Activated CD4-positive, alpha-beta T cell treated with anti-CD3 and anti-CD28 coated beads for 4 hours (primary cell): ENCODE measurements around the gene ACBD6.

ENCODE experiments used
- DNase-seq, 2 donors: peaks; one replicate each; pipeline ENCODE4 v3.0.0-alpha.2; 2020

Gene ACBD6

DNA sequence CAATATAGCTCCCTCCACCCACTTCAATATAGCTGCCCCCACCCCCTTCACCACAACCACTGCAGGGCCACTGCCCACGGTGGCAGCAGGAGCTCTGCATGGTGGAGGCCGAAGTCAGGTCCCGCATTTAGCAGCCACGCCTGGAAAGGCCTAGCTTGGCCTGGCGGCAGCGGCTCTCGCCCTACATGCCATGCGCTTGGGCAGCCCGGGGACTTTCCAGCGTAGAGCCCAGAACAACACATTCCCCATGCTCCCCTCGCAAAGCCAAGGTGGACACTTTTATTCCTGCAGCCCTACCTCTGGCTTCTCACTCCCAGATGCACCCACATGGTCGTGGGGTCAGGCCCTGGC lies 235.2 kb downstream of the ACBD6 start:
- no peak for DNase-seq

- DNase-seq = no peak
Observed at GRCh38 chr1:180266275-180267210, 235.8 kb downstream of the ACBD6 start.

DNA sequence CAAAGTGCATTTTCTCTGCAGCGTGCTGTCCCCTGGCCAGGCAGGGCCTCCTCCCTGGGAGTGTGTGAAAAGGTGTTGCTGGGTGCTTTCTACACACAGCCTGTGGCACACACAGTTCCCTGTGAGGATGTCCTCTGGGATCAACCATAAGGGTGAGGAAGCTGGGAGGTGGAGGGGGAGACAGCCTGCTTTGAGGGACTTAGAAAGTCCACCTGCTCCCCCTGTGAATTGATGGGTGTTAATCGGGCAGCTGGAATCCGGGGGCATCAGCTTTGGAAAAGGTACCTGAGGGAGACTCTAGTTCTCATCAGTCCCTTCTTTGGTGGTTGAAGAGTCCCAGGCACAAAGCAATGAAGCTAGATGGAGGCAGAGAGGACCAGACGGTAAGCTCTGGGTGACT lies 236.5 kb downstream of the ACBD6 start:
- DNase-seq = no peak

DNA sequence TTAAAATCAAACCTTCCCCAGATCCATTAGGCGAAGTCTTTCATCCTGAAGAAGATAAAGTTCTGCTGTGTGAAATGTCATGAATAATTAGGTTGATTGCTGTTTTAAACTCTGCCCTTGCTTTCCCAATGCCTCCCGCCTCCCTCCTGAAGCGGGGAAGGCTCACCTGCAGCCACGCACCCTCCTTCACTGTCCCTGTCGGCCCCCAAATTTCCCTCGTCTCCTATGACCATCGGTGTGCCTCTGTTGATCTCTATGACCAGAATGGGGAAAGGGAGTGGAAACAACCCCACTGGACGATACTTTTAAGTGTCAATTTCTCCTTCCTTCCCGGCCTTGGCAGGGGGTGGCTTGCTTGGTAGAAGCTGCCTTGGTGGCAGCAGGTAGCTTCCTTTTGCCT lies 237.2 kb downstream of the ACBD6 start:
- DNase-seq = no peak

GRCh38 chr1:180264595-180264994 lies 237.8 kb downstream of the ACBD6 start:
- no peak for DNase-seq

DNA sequence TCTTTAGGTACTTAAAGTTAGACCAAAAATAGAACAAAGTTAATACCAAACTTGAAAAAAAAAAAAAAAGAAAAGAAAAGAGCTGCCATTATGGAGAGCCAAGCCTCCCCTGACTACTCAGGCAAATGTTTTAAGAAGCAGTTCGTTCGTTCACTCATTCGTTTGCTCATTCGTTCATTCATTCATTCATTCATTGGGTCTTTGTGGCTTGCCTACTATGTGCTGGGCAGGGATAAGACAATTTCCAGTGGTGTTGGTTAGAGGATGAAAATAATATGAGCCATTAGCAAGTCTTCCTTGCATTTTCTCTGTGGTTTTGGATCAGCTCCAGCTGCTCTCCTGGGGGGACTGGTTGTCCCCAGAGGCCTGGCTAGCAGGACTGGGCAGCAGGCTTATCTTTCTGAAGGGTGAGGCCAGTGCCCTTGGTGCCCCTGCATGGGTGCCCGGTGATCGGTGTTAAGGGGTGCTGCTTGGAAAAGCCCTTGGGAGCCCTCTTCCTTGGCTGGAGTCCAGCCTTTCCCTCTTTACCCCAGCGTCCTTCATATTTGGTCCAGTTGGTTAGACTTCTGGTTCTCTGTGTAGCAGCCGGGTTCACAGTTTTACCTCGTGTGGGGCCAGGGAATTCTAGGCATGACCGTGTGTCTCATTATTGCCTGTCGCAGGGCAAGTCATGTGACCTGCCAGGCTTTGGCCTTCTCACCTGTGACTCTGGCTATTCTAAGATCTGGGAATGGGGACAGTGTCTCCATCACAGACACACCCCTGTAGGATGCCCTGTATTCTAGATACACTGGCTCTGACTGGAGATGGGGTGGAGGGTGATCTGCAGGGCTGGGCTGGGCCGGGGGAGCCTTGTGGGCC lies 239.5 kb downstream of the ACBD6 start:
- DNase-seq = no peak

- no peak for DNase-seq
Observed at GRCh38 chr1:180261524-180262155, 240.7 kb downstream of the ACBD6 start.

DNA sequence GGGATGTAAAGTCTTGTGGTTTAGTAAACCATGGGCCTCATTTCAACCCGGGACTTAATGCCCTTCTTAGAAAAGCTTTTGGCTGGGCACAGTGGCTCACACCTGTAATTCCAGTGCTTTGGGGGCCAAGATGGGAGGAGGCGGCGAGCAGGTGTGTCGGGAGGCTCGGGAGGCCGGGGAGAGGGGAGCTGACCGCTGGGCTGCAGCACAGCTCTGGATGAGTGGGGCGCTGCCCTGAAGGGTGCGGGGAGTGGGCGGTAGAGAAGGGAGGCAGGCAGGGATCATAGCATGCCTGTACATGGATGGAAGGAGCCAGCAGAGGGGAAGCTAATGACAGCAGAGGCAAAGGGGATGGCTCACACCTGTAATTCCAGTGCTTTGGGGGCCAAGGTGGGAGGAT lies 241.3 kb downstream of the ACBD6 start:
- DNase-seq = no peak

GRCh38 chr1:180260541-180260940 lies 241.8 kb downstream of the ACBD6 start:
- DNase-seq = no peak

DNA sequence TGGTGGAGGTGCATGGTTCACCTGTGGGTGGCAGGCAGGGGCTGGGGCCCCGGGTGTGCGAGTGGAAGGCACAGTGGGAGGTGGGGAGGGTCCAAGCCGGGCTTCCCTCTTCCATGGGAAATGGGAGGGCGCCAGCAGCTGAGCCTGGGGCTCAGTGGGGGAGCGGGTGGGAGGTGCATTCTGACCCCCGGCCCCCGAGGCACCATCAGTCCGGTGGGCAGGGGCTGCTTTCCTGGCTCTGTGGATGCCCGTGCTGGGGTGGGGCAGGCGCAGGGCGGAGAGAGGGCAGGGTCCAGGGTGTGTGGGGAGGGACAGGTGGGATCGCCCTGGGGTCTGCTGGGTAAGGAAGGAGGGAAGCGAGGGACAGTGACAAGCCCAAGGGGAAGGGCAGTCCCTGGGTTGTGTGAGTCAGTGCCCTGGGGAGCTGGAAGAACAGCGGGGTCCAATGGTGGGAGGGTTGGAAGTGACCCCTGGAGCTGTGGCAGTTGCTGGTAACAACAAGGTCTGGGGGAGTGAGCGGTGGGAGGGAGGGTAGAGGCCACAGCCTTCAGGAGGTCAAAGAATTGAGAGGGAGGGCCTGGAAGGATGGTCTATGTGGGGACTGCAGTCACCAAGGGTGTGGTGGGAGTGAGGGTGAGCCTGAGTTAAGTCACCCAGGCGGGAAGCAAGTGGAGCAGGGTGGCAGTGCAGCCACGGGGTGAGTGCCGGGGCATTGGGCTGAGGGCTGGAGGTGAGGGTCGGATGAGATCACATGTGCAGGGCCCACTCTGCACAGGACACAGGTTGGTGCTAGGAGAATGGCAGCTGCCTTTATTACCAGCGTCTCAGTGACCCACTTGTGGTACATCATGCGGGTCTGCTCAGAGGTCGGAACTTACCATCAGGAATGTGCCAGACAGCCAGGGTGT lies 242.7 kb downstream of the ACBD6 start:
- DNase-seq = no peak

DNA sequence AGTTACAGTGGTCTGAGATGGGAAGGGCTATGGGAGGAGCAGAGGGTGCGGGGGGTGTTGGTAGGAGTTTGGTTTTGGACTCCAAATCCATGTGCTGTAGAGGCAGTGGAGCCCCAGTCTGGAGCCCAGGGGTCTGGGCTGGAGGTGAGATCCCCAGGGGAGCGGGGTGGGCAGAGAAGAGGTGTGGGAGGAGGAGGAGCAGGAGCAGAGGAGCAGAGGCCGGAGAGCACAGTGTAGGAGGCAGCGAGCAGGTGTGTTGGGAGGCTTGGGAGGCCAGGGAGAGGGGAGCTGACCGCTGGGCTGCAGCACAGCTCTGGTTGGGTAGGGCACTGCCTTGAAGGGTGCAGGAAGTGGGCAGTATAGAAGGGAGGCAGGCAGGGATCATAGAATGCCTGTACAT lies 243.4 kb downstream of the ACBD6 start:
- no peak for DNase-seq

DNA sequence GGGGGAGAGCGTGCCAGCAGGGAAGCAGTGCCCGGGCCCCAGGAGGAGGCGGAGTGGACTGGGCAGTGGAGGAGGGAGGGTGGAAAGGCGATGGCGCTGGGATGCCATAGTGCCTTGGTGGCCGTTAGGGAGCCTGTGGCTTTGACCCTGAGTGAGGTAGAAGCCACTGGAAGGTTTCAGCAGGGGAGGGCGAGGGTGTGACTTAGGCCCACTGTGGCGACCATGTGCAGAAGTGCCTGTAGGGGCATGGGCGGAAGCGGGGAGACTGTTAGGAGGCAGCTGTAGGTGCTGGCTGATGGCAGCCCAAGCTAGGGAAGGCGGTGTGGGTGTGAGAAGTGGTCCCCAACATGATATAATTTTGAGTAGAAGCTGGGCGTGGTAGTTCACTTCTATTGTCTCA lies 244.1 kb downstream of the ACBD6 start:
- no peak for DNase-seq

- DNase-seq = no peak
Observed at GRCh38 chr1:180257486-180257885, 244.9 kb downstream of the ACBD6 start.

GRCh38 chr1:180257028-180257386 lies 245.4 kb downstream of the ACBD6 start:
- no peak for DNase-seq

DNA sequence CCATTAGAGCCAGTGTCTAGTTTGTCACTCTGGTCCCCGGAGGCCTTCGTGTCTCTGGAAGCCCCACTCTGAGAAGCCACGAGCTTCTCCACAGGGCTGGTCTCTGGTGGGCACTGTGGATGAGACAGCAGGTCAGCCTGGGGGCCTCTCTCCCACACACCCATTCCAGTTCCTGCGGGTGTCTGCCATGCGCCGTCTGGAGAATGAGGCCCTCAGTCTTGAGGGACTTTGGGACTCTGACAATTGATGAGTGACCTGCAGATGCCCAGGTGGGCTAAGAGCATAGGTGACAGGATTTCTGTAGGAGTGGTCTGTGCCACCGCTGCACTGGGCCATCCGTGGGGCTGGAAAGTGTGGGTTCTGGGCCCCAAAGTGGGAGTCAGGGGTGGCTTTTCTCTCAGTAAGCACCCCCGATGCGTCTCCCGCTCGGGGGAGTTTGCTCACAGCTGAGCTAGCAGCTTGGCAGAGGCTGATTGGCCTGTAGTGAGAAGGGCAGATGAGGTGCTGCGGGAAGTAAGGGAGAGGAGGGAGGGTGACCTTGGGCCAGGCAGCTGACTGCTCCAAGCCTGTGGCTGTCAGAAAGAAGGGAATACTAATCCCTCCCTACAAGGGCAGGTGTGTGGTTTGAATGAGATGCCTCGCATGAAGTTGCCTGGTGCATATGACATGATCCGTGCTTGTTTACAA lies 245.9 kb downstream of the ACBD6 start:
- no peak for DNase-seq

DNA sequence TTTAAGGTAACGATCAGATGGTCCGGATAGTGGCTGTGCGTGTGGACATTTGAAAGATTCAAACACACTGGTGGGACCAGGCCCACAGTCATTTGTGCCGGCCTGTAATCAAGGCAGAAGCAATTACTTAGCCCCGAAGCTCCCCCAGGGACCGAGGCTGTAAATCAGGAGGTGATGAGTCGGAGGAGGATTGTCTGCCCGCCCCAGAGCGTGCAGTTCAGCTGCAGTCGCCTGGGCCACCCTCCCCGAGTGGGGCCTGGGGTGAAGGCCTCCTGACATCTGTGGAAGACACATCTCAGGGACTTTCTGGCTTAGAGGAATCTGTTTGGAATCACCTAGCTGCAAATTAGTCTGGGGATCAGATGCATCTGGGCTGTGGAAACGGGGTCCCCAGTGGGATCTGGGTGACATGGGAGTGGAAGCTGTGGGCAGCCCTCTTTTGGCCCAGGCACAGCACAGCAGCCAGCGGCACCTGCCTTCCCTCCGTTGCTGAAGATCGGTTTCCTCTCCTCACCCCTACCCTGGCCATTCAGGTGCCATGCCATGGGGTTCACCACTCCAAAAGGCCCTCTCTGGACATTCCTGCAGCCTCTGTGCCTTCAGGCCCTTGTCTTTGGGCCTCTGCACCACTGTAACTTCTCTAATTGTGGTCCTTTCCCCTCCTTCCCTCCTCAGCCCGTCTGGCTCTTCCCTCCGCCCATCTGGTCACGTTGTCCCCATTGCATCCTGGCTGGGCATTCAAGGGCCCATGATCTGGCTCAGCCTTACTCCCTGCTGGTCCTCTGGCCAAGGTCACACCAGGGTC lies 246.6 kb downstream of the ACBD6 start:
- no peak for DNase-seq

DNA sequence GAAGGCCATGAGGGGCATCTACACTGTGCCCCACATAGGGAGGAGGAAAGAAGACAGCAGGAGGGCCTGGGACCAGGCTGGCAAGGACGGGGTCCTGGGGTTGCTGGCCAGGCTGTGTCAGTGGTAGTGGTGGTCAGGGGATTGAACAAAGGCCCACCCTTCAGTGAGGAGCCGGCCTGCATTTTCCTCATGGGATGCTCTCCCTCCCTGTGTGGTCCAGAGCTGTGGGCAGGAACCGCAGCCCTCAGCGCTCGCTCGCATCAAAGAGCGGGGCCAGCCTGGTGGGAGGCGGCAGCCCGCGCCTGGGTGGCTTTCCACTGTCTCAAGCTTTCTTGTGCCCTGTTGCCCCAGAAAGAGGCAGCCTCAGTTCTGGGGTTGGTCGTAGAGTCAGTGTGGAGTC lies 247.5 kb downstream of the ACBD6 start:
- no peak for DNase-seq

DNA sequence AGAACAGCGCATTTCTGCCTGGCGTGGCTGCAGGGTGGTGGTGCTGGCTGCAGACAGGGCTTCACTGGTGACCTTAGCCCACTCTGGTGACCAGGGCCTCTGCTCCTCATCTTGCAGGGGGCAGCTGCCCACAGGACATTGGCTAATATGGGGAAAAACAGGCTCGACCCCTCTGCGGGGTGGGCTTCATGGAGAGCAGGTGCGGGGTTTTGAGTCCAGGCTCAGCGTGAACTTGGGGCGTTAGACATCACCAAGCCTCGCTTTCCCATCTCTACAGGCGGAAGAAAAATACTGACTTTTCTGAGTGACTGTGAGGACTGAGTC lies 247.9 kb downstream of the ACBD6 start:
- no peak for DNase-seq

DNA sequence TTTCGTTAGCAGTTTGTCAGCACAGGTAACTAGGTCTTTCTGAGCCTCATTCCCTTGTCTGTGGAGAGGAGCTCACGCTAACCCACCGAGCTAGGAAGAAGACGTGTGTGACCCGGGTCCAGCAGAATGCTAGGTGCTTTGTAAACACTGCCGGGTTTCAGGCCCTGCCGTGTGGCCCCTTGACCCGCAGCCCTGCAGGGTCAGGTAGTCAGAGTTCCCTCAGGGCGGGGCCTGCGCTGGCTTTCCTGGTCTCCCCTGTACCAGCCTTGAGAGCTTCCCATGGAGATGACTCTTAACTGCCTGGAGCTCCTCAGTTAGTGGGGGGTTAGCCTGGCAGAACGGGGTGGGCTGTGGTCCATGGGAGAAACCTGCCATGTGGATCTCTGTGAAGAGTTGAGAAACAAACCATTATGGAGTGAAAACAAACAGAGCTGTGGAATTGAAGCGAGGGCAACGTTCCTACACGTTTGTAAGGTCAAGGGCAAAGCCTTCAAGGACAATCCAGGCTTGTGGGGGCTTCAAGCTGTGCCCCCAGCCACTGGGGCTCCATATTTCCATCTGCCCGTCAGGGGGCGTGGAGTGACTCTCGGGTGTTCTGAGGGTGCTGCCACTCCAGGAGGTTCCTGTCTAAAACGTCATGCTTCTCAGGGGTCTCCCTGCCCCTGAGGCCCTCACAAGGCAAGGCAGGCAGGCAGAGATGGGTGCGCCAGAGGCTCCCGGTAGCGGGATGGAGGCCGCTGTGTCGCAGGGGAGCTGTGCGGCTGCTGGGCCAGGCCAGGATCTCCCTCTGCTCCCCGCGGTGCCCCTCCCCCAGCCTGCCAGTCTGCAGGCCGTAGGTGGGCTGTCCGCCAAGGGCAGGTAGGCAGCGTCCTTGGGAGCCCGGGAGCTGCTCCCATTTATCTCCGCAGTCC lies 248.5 kb downstream of the ACBD6 start:
- no peak for DNase-seq
